IMR-90 (cell line): ENCODE data around the gene IGDCC3. TPM values are rescaled to one million over a fixed set of nuclear protein-coding genes. Genes with fewer than 3 reads are reported as not detected.

Source experiments
- ATAC-seq: fragments of 200-7000 bp; cut with Tn5 transposase; 2 replicates; pipeline ENCODE4 v1.9.1; 2020; ENCODE audit warnings: low read depth, mild to moderate bottlenecking, moderate library complexity
- BruUV-seq: library from RNA; stranded (reverse); fragments of 400-500 nt; replicated peaks from 2 replicates; lab custom pipeline; 2021; lab: Mats Ljungman, UMichigan
- CTCF ChIA-PET: fragments of 300-600 bp; formaldehyde crosslinking; extraction: SDS; loops from one replicate; lab custom pipeline; 2021; ENCODE audit warnings: antibody characterized with exemption; lab: Yijun Ruan, JAX
- POLR2A ChIA-PET: fragments of 300-600 bp; sonication (Branson Sonifier 250); formaldehyde crosslinking; loops from one replicate; lab custom pipeline; 2022; ENCODE audit warnings: antibody characterized with exemption; ENCODE audit not compliant: unreplicated experiment; lab: Charles Lee
- DNase-seq: peaks from one replicate; pipeline ENCODE4 v3.0.0; 2013
- H2AFZ ChIP-seq: replicated peaks from 2 replicates; pipeline ENCODE3; 2013; ENCODE audit warnings: low read length, mild to moderate bottlenecking; ENCODE audit not compliant: poor library complexity
- H2AK5ac ChIP-seq: 2 replicates; pipeline ENCODE4 v1.6.1; 2013; ENCODE audit warnings: low read depth, low read length, inconsistent platforms
- H2AK9ac ChIP-seq: replicated peaks from 2 replicates; pipeline ENCODE3; 2013; ENCODE audit warnings: mild to moderate bottlenecking, low read depth, low read length, moderate library complexity; ENCODE audit not compliant: poor library complexity
- H2BK120ac ChIP-seq: 2 replicates; pipeline ENCODE4 v1.6.1; 2013; ENCODE audit warnings: low read depth, low read length, inconsistent platforms
- H2BK15ac ChIP-seq: 3 replicates; pipeline ENCODE4 v1.6.1; 2013; ENCODE audit warnings: low read depth, low read length, inconsistent platforms
- H2BK20ac ChIP-seq: 2 replicates; pipeline ENCODE4 v1.6.1; 2013; ENCODE audit warnings: low read depth, mild to moderate bottlenecking, inconsistent platforms, low read length, moderate library complexity
- H2BK5ac ChIP-seq: 2 replicates; pipeline ENCODE4 v1.6.1; 2013; ENCODE audit warnings: mild to moderate bottlenecking, low read depth, low read length, inconsistent platforms; ENCODE audit not compliant: poor library complexity, severe bottlenecking
- H3K14ac ChIP-seq: replicated peaks from 2 replicates; pipeline ENCODE4 v1.6.1; 2013; ENCODE audit warnings: low read depth, low read length, inconsistent platforms
- H3K18ac ChIP-seq: 2 replicates; pipeline ENCODE4 v1.6.1; 2013; ENCODE audit warnings: low read depth, low read length, control low read depth
- H3K23ac ChIP-seq: 2 replicates; pipeline ENCODE4 v1.6.1; 2013; ENCODE audit warnings: low read depth, low read length, inconsistent platforms
- H3K27ac ChIP-seq: 2 replicates; pipeline ENCODE4 v1.5.1; 2013; ENCODE audit warnings: mild to moderate bottlenecking, control low read depth, low read length; ENCODE audit not compliant: insufficient read depth
- H3K27me3 ChIP-seq: 2 replicates; pipeline ENCODE4 v1.6.1; 2013; ENCODE audit warnings: low read length; ENCODE audit not compliant: control insufficient read depth, insufficient read depth
- H3K36me3 ChIP-seq: 2 replicates; pipeline ENCODE4 v1.6.1; 2013; ENCODE audit warnings: low read length, mixed read lengths; ENCODE audit not compliant: control insufficient read depth, insufficient read depth
- H3K4ac ChIP-seq: 2 replicates; pipeline ENCODE4 v1.6.1; 2013; ENCODE audit warnings: low read depth, low read length, inconsistent platforms
- H3K4me1 ChIP-seq: 2 replicates; pipeline ENCODE4 v1.6.1; 2013; ENCODE audit warnings: low read length, mixed read lengths; ENCODE audit not compliant: control insufficient read depth, insufficient read depth
- H3K4me2 ChIP-seq: 2 replicates; pipeline ENCODE4 v1.6.1; 2013; ENCODE audit warnings: low read depth, mild to moderate bottlenecking, control low read depth, low read length, moderate library complexity
- H3K4me3 ChIP-seq: 2 replicates; pipeline ENCODE4 v1.5.1; 2013; ENCODE audit warnings: low read depth, mild to moderate bottlenecking, control low read depth, low read length, moderate library complexity; ENCODE audit not compliant: insufficient read depth
- H3K56ac ChIP-seq: 2 replicates; pipeline ENCODE4 v1.6.1; 2013; ENCODE audit warnings: low read length, inconsistent platforms; ENCODE audit not compliant: insufficient read depth; ENCODE audit errors: extremely low read depth
- H3K79me1 ChIP-seq, 2 experiments: 2 replicates each; pipeline ENCODE4 v1.6.1; 2013; ENCODE audit warnings: low read length in 2 of 2, inconsistent platforms in 1 of 2, low read depth in 1 of 2
- H3K9ac ChIP-seq: 2 replicates; pipeline ENCODE4 v1.6.1; 2013; ENCODE audit warnings: low read depth, low read length, control low read depth
- H3K9me1 ChIP-seq: 2 replicates; pipeline ENCODE4 v1.6.1; 2013; ENCODE audit warnings: low read length, inconsistent platforms; ENCODE audit not compliant: insufficient read depth
- H3K9me3 ChIP-seq: 2 replicates; pipeline ENCODE4 v1.6.1; 2013; ENCODE audit warnings: low read length; ENCODE audit not compliant: control insufficient read depth, insufficient read depth
- H4K20me1 ChIP-seq: 2 replicates; pipeline ENCODE4 v1.6.1; 2013; ENCODE audit warnings: low read length, inconsistent platforms; ENCODE audit not compliant: insufficient read depth
- H4K5ac ChIP-seq: 2 replicates; pipeline ENCODE4 v1.6.1; 2013; ENCODE audit warnings: mild to moderate bottlenecking, low read depth, low read length, control low read depth
- H4K8ac ChIP-seq, 2 experiments: 2 replicates each; pipeline ENCODE4 v1.6.1; 2013; ENCODE audit warnings: low read depth in 2 of 2, low read length in 2 of 2, control low read depth in 1 of 2, inconsistent platforms in 1 of 2
- H4K91ac ChIP-seq: 2 replicates; pipeline ENCODE4 v1.6.1; 2013; ENCODE audit warnings: low read depth, low read length, inconsistent platforms; ENCODE audit not compliant: insufficient read depth
- BHLHE40 ChIP-seq: fragments of 150-350 bp; IDR thresholded peaks from 2 replicates; pipeline ENCODE4 v1.6.1; 2016; ENCODE audit warnings: mild to moderate bottlenecking, low read depth, low read length
- CEBPB ChIP-seq: IDR thresholded peaks from 2 replicates; pipeline ENCODE4 v1.6.1; 2012; ENCODE audit warnings: low read depth, low read length, improper control_type of control experiment
- CHD1 ChIP-seq: IDR thresholded peaks from 2 replicates; pipeline ENCODE4 v1.6.1; 2012; ENCODE audit warnings: low read depth, low read length, improper control_type of control experiment
- CTCF ChIP-seq: conservative IDR thresholded peaks from 2 replicates; pipeline ENCODE4 v1.5.1; 2012; ENCODE audit warnings: mild to moderate bottlenecking, low read depth, low read length, improper control_type of control experiment
- MAFK ChIP-seq: IDR thresholded peaks from 2 replicates; pipeline ENCODE4 v1.6.1; 2012; ENCODE audit warnings: low read depth, low read length, improper control_type of control experiment
- MAZ ChIP-seq: IDR thresholded peaks from 2 replicates; pipeline ENCODE4 v1.6.1; 2012; ENCODE audit warnings: low read depth, mild to moderate bottlenecking, low read length, improper control_type of control experiment, moderate library complexity, borderline replicate concordance
- MXI1 ChIP-seq: IDR thresholded peaks from 2 replicates; pipeline ENCODE4 v1.6.1; 2012; ENCODE audit warnings: low read depth, mild to moderate bottlenecking, low read length, moderate library complexity, borderline replicate concordance
- NFE2L2 ChIP-seq: fragments of 150-350 bp; IDR thresholded peaks from 2 replicates; pipeline ENCODE4 v1.6.1; 2016; ENCODE audit warnings: low read depth, mild to moderate bottlenecking, low read length
- RAD21 ChIP-seq: IDR thresholded peaks from 2 replicates; pipeline ENCODE4 v1.6.1; 2012; ENCODE audit warnings: low read length, improper control_type of control experiment
- RCOR1 ChIP-seq: IDR thresholded peaks from 2 replicates; pipeline ENCODE4 v1.6.1; 2012; ENCODE audit warnings: mild to moderate bottlenecking, low read length, improper control_type of control experiment; ENCODE audit not compliant: insufficient replicate concordance
- RFX5 ChIP-seq: IDR thresholded peaks from 2 replicates; pipeline ENCODE4 v1.8.0; 2012; ENCODE audit warnings: low read depth, mild to moderate bottlenecking, low read length, moderate library complexity
- SMC3 ChIP-seq: fragments of 150-350 bp; IDR thresholded peaks from 2 replicates; pipeline ENCODE4 v1.6.1; 2016; ENCODE audit warnings: low read depth, mild to moderate bottlenecking, antibody characterized with exemption, low read length, moderate library complexity
- WGBS, 2 experiments: methylation state at CpG; one replicate each; pipeline versions ENCODE4 v1.1.5 to v1.1.7; 2013; ENCODE audit warnings: missing lambda C conversion rate in 2 of 2; ENCODE audit not compliant: insufficient read length in 1 of 2; ENCODE audit errors: extremely low coverage in 2 of 2; 5-methylcytosine and 5-hydroxymethylcytosine counted together
- dilution Hi-C: fragments of 300-500 bp; cut with HindIII; formaldehyde crosslinking; loops from one replicate; pipeline ENCODE4 v1.14.3; 2018; ENCODE audit warnings: low sequenced_read_pairs; ENCODE audit not compliant: unreplicated experiment
- in situ Hi-C: fragments of 300-500 bp; cut with MboI; formaldehyde crosslinking; loops from 3 replicates; pipeline ENCODE4 v1.14.3; 2019; ENCODE audit warnings: low sequenced_read_pairs, inconsistent platforms, mixed read lengths
- intact Hi-C: fragments of 100-400 bp; cut with micrococcal nuclease; formaldehyde crosslinking; loops from 2 replicates; pipeline ENCODE4 v1.10.0; 2022
- polyA plus RNA-seq, 3 experiments: library from polyadenylated mRNA; depleted of rRNA; stranded (reverse); fragments of >200 nt; gene quantifications; 2 replicates each; pipeline ENCODE4 v1.2.3, GENCODE V29; 2012; ENCODE audit warnings: low replicate concordance in 1 of 3
- total RNA-seq: library from RNA; depleted of rRNA; stranded (reverse); fragments of >200 nt; gene quantifications from 2 replicates; pipeline ENCODE4 v1.2.3, GENCODE V29; 2012
- TF ChIP-seq, protein P1 (sequence below): fragments of 150-350 bp; IDR thresholded peaks from 2 replicates; pipeline ENCODE4 v1.6.1; 2016; ENCODE audit warnings: low read depth, mild to moderate bottlenecking, low read length, moderate library complexity, borderline replicate concordance

IGDCC3 gene
- total and polyA plus RNA-seq, 2 of the 4 experiments (the other 2 are of a cell fraction) = 0.18 to 0.19 TPM

- H2BK20ac ChIP-seq = no peak overlapping the region
- ATAC-seq (no peak), DNase-seq (no peak)
- no peak overlapping the region for H2BK120ac ChIP-seq
- ChIA-PET CTCF (no interaction called here), POLR2A (no interaction called here)
- no peak overlapping the region for H4K5ac ChIP-seq
- H3K56ac ChIP-seq = no peak overlapping the region
- H3K4ac ChIP-seq = no peak overlapping the region
- H3K27ac ChIP-seq = no peak overlapping the region
- no peaks in the 10 kb centered on the region for H3K36me3 ChIP-seq
- H3K4me3 ChIP-seq = no peak overlapping the region
- no peak overlapping the region for H2BK15ac ChIP-seq
- H4K91ac ChIP-seq = no peak overlapping the region
- H3K9me3 ChIP-seq = no peaks in the 10 kb centered on the region
- H3K9me1 ChIP-seq = no peaks in the 10 kb centered on the region
- no peaks in the 10 kb centered on the region for H4K20me1 ChIP-seq
- H3K18ac ChIP-seq = no peak overlapping the region
- no peak overlapping the region for H3K4me2 ChIP-seq
- no TSS peak for BruUV-seq
- peak overlapping the region; percentile 5 for H2AFZ ChIP-seq
- H3K27me3 ChIP-seq = peaks cover 70% of the 10 kb centered on the region
- no peak overlapping the region for H3K9ac ChIP-seq
- H3K23ac ChIP-seq = no peak overlapping the region
- no peak overlapping the region for H4K8ac ChIP-seq
- no peaks in the 10 kb centered on the region for H3K79me1 ChIP-seq
- H3K4me1 ChIP-seq = no peaks in the 10 kb centered on the region
- no peak overlapping the region for H2BK5ac ChIP-seq
- no peak overlapping the region for H2AK5ac ChIP-seq
- intact Hi-C loops = no loop called here
- H2AK9ac ChIP-seq = no peak overlapping the region
- TF ChIP-seq SMC3 (no peak), NFE2L2 (no peak), RCOR1 (no peak), MAZ (no peak), CTCF (no peak), MXI1 (no peak), BHLHE40 (no peak), CHD1 (no peak), RAD21 (no peak), CEBPB (no peak), RFX5 (no peak), MAFK (no peak)
- TF ChIP-seq, protein P1, sequence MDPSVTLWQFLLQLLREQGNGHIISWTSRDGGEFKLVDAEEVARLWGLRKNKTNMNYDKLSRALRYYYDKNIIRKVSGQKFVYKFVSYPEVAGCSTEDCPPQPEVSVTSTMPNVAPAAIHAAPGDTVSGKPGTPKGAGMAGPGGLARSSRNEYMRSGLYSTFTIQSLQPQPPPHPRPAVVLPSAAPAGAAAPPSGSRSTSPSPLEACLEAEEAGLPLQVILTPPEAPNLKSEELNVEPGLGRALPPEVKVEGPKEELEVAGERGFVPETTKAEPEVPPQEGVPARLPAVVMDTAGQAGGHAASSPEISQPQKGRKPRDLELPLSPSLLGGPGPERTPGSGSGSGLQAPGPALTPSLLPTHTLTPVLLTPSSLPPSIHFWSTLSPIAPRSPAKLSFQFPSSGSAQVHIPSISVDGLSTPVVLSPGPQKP = no peak
- in situ Hi-C loops = no loop called here
- no peak overlapping the region for H3K14ac ChIP-seq
- WGBS, 2 experiments = 82% methylated on average over 3 of the region's 19 CpGs; no CpG with 5 or more reads in 1 of the 2 experiments
- dilution Hi-C loops = no loop called here
Observed at GRCh38 chr15:65335278-65336055, 42.3 kb downstream of the IGDCC3 start.
